CD4-positive, CD25-positive, alpha-beta regulatory T cell (primary cell): ENCODE data around the gene GCA. TPM values are rescaled to one million over a fixed set of nuclear protein-coding genes. Genes with fewer than 3 reads are reported as not detected.

Experiments used
- ATAC-seq, 2 donors: fragments of 150-1000 bp; cut with Tn5 transposase; one replicate each; pipeline ENCODE4 v1.10.0; 2021; ENCODE audit warnings: low read depth in 2 of 2, moderate number of reproducible peaks in 2 of 2, moderate library complexity in 1 of 2
- DNase-seq, 3 donors: peaks; one replicate each; pipeline versions ENCODE4 v3.0.0 to v3.0.0-alpha.2; 2012 to 2022; ENCODE audit warnings: mixed read lengths in 1 of 3
- H3K27ac ChIP-seq: one replicate; pipeline ENCODE4 v1.7.0; 2013; ENCODE audit warnings: mild to moderate bottlenecking, low read length; ENCODE audit not compliant: insufficient read depth, poor library complexity, severe bottlenecking
- H3K27me3 ChIP-seq: one replicate; pipeline ENCODE4 v1.7.0; 2013; ENCODE audit warnings: low read length; ENCODE audit not compliant: control insufficient read depth, insufficient read depth
- H3K36me3 ChIP-seq: one replicate; pipeline ENCODE4 v1.7.0; 2013; ENCODE audit warnings: mild to moderate bottlenecking, low read length, moderate library complexity; ENCODE audit not compliant: control insufficient read depth, insufficient read depth
- H3K4me1 ChIP-seq: 2 replicates; pipeline ENCODE4 v1.7.0; 2013; ENCODE audit warnings: mild to moderate bottlenecking, low read length; ENCODE audit not compliant: insufficient read depth, control insufficient read depth, poor library complexity, severe bottlenecking
- H3K4me3 ChIP-seq: one replicate; pipeline ENCODE4 v1.7.0; 2013; ENCODE audit warnings: low read depth, mild to moderate bottlenecking, low read length, moderate library complexity
- H3K9me3 ChIP-seq, 2 experiments: 1 replicate in 1 of 2; 2 replicates in 1 of 2; pipeline ENCODE4 v1.7.0; 2013; ENCODE audit warnings: low read length in 2 of 2, mild to moderate bottlenecking in 1 of 2, moderate library complexity in 1 of 2; ENCODE audit not compliant: control insufficient read depth in 2 of 2
- H3K27ac Mint-ChIP-seq, 3 donors: one replicate each; pipeline ENCODE4 v1.8.0; 2020 to 2022; ENCODE audit warnings: mild to moderate bottlenecking in 3 of 3, mixed read lengths in 3 of 3, moderate library complexity in 2 of 3
- H3K27me3 Mint-ChIP-seq: one replicate; pipeline ENCODE4 v1.8.0; 2022; ENCODE audit warnings: mild to moderate bottlenecking, mixed read lengths
- H3K36me3 Mint-ChIP-seq: one replicate; pipeline ENCODE4 v1.8.0; 2020; ENCODE audit warnings: mixed read lengths
- H3K4me1 Mint-ChIP-seq, 4 donors: one replicate each; pipeline ENCODE4 v1.8.0; 2020 to 2022; ENCODE audit warnings: mixed read lengths in 4 of 4, mild to moderate bottlenecking in 1 of 4
- H3K4me3 Mint-ChIP-seq, 4 donors: one replicate each; pipeline ENCODE4 v1.8.0; 2020 to 2022; ENCODE audit warnings: mild to moderate bottlenecking in 4 of 4, mixed read lengths in 4 of 4, moderate library complexity in 3 of 4
- H3K9me3 Mint-ChIP-seq, 7 donors: one replicate each; pipeline ENCODE4 v1.8.0; 2020 to 2022; ENCODE audit warnings: mixed read lengths in 7 of 7, mild to moderate bottlenecking in 3 of 7, moderate library complexity in 2 of 7
- polyA plus RNA-seq, 4 donors: library from polyadenylated mRNA; unstranded; fragments of 300-500 nt; fragmentation: Illumina TruSeq; gene quantifications; one replicate each; pipeline ENCODE4 v1.2.3, GENCODE V29; 2021
- total RNA-seq: library from RNA; stranded (reverse); gene quantifications from one replicate; pipeline ENCODE4 v1.2.3, GENCODE V29; 2022

Gene GCA
- total and polyA plus RNA-seq, 5 donors from 2014 or later, result 12.1 to 27.3 (median 25.8) TPM

- no peaks in the 10 kb centered on the region for H3K36me3 ChIP-seq
- H3K27ac ChIP-seq, result no peak overlapping the region
- Mint-ChIP-seq H3K27me3 (no peaks in the 10 kb centered on the region), H3K9me3 (no peaks in the 10 kb centered on the region), H3K36me3 (no peaks in the 10 kb centered on the region), H3K27ac (no peak overlapping the region), H3K4me1 (no peaks in the 10 kb centered on the region), H3K4me3 (no peak overlapping the region)
- H3K4me3 ChIP-seq, result no peak overlapping the region
- ATAC-seq (no peak), DNase-seq (no peak)
- no peaks in the 10 kb centered on the region for H3K27me3 ChIP-seq
- no peaks in the 10 kb centered on the region for H3K9me3 ChIP-seq
- no peaks in the 10 kb centered on the region for H3K4me1 ChIP-seq
These were observed 24.6 kb downstream of the GCA start for GRCh38 chr2:162368494-162368893.

- Histone ChIP-seq H3K4me1 (no peaks in the 10 kb centered on the region), H3K36me3 (no peaks in the 10 kb centered on the region), H3K4me3 (no peak overlapping the region), H3K27me3 (no peaks in the 10 kb centered on the region), H3K9me3 (no peaks in the 10 kb centered on the region), H3K27ac (no peak overlapping the region)
- ATAC-seq (no peak), DNase-seq (no peak)
- Mint-ChIP-seq H3K27me3 (no peaks in the 10 kb centered on the region), H3K9me3 (no peaks in the 10 kb centered on the region), H3K36me3 (no peaks in the 10 kb centered on the region), H3K4me1 (no peaks in the 10 kb centered on the region), H3K27ac (no peak overlapping the region), H3K4me3 (no peak overlapping the region)
These were observed 25.6 kb downstream of the GCA start for GRCh38 chr2:162369551-162369950.

GRCh38 chr2:162370931-162371330, 27.0 kb downstream of the GCA start:
- H3K36me3 Mint-ChIP-seq, result no peaks in the 10 kb centered on the region
- Histone ChIP-seq H3K4me1 (no peaks in the 10 kb centered on the region), H3K36me3 (no peaks in the 10 kb centered on the region), H3K4me3 (no peak overlapping the region), H3K9me3 (no peaks in the 10 kb centered on the region), H3K27me3 (no peaks in the 10 kb centered on the region), H3K27ac (no peak overlapping the region)
- no peak for DNase-seq
- no peaks in the 10 kb centered on the region for H3K9me3 Mint-ChIP-seq
- peak overlapping the region in 1 of 4 donors; percentile 66 for H3K4me3 Mint-ChIP-seq
- no peak for ATAC-seq
- no peaks in the 10 kb centered on the region for H3K4me1 Mint-ChIP-seq
- no peak overlapping the region for H3K27ac Mint-ChIP-seq
- H3K27me3 Mint-ChIP-seq, result peaks cover 4% of the 10 kb centered on the region

DNA sequence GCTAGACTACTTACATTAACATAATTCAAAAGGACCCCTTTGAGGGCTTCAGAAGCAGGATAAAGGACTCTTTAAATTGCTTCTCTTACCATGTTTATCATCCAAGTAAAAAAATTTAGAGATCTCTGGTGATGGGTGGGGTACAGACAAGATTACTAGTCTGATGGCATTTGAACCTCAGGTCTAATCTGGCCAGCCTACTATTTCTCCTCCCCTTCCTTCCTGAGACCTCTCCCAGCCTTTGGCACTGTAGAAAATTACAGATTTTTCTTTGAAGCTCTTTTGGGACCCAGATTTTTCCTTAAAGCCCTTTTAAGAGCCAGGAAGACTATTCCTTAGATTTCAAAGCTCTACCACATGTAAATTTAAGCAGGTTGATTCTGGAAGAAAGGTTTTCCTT, 28.9 kb downstream of the GCA start:
- no peak overlapping the region for H3K4me3 Mint-ChIP-seq
- no peak overlapping the region for H3K4me3 ChIP-seq
- no peaks in the 10 kb centered on the region for H3K4me1 Mint-ChIP-seq
- H3K36me3 ChIP-seq, result no peaks in the 10 kb centered on the region
- no peaks in the 10 kb centered on the region for H3K4me1 ChIP-seq
- H3K27me3 Mint-ChIP-seq, result peaks cover 4% of the 10 kb centered on the region
- H3K36me3 Mint-ChIP-seq, result no peaks in the 10 kb centered on the region
- H3K27ac ChIP-seq, result no peak overlapping the region
- no peaks in the 10 kb centered on the region for H3K9me3 ChIP-seq
- DNase-seq (no peak), ATAC-seq (no peak)
- no peaks in the 10 kb centered on the region for H3K9me3 Mint-ChIP-seq
- H3K27ac Mint-ChIP-seq, result no peak overlapping the region
- H3K27me3 ChIP-seq, result no peaks in the 10 kb centered on the region

GRCh38 chr2:162379719-162380580, 36.0 kb downstream of the GCA start:
- Histone ChIP-seq H3K27ac (no peak overlapping the region), H3K27me3 (peaks cover 1% of the 10 kb centered on the region), H3K9me3 (no peaks in the 10 kb centered on the region), H3K36me3 (no peaks in the 10 kb centered on the region), H3K4me1 (no peaks in the 10 kb centered on the region), H3K4me3 (no peak overlapping the region)
- Mint-ChIP-seq H3K9me3 (no peaks in the 10 kb centered on the region), H3K4me3 (peak overlapping the region in 1 of 4 donors; percentile 57), H3K4me1 (no peaks in the 10 kb centered on the region), H3K36me3 (no peaks in the 10 kb centered on the region), H3K27ac (no peak overlapping the region), H3K27me3 (peaks cover 24% of the 10 kb centered on the region)
- DNase-seq (no peak), ATAC-seq (no peak)

- no peak for DNase-seq
- peaks cover 24% of the 10 kb centered on the region for H3K27me3 Mint-ChIP-seq
- H3K4me1 Mint-ChIP-seq, result no peaks in the 10 kb centered on the region
- no peak overlapping the region for H3K4me3 ChIP-seq
- peaks cover 1% of the 10 kb centered on the region for H3K27me3 ChIP-seq
- no peaks in the 10 kb centered on the region for H3K36me3 ChIP-seq
- H3K4me3 Mint-ChIP-seq, result no peak overlapping the region
- no peaks in the 10 kb centered on the region for H3K36me3 Mint-ChIP-seq
- no peak overlapping the region for H3K27ac ChIP-seq
- H3K9me3 Mint-ChIP-seq, result peaks cover 0 to 1% (median 0%) of the 10 kb centered on the region in 7 donors
- no peak for ATAC-seq
- no peak overlapping the region for H3K27ac Mint-ChIP-seq
- H3K4me1 ChIP-seq, result no peaks in the 10 kb centered on the region
- H3K9me3 ChIP-seq, result no peaks in the 10 kb centered on the region
These were observed 37.9 kb downstream of the GCA start for GRCh38 chr2:162381851-162382250.

GRCh38 chr2:162382278-162382677, 38.3 kb downstream of the GCA start:
- Histone ChIP-seq H3K27me3 (peaks cover 1% of the 10 kb centered on the region), H3K4me3 (no peak overlapping the region), H3K36me3 (no peaks in the 10 kb centered on the region), H3K27ac (no peak overlapping the region), H3K4me1 (no peaks in the 10 kb centered on the region), H3K9me3 (no peaks in the 10 kb centered on the region)
- Mint-ChIP-seq H3K36me3 (no peaks in the 10 kb centered on the region), H3K4me3 (no peak overlapping the region), H3K4me1 (no peaks in the 10 kb centered on the region), H3K9me3 (peaks cover 0 to 1% (median 0%) of the 10 kb centered on the region in 7 donors), H3K27me3 (peaks cover 24% of the 10 kb centered on the region), H3K27ac (no peak overlapping the region)
- no peak for DNase-seq
- ATAC-seq, result no peak

DNA sequence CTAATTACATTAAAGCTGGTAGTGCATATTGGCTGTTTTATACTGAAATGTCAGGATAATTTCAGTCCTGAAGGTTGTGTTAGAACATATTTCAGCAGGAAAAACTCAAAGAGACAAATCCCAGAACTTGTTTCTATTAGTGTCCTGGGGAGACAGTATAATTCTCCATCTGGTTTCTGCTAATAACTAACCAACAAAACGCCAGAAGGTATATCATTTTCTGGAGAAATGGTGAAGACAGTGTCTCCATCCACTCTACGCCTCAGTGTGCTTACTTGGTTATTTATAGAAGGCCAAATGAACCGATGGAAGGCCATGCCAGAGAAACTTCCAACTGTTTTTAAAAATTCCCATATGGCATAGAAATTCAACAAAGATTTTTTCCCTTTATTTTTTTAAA, 41.6 kb downstream of the GCA start:
- H3K27ac Mint-ChIP-seq, result no peak overlapping the region
- H3K4me3 Mint-ChIP-seq, result no peak overlapping the region
- no peak for DNase-seq
- H3K4me1 ChIP-seq, result no peaks in the 10 kb centered on the region
- peaks cover 20% of the 10 kb centered on the region for H3K27me3 Mint-ChIP-seq
- H3K36me3 ChIP-seq, result no peaks in the 10 kb centered on the region
- H3K4me1 Mint-ChIP-seq, result no peaks in the 10 kb centered on the region
- no peak overlapping the region for H3K27ac ChIP-seq
- H3K27me3 ChIP-seq, result peaks cover 3% of the 10 kb centered on the region
- H3K9me3 Mint-ChIP-seq, result peaks cover 0 to 1% (median 0%) of the 10 kb centered on the region in 7 donors
- no peaks in the 10 kb centered on the region for H3K36me3 Mint-ChIP-seq
- no peaks in the 10 kb centered on the region for H3K9me3 ChIP-seq
- no peak for ATAC-seq
- H3K4me3 ChIP-seq, result no peak overlapping the region
